Measurements from ENCODE around the gene NOTCH4.

The NOTCH4 gene

DNA sequence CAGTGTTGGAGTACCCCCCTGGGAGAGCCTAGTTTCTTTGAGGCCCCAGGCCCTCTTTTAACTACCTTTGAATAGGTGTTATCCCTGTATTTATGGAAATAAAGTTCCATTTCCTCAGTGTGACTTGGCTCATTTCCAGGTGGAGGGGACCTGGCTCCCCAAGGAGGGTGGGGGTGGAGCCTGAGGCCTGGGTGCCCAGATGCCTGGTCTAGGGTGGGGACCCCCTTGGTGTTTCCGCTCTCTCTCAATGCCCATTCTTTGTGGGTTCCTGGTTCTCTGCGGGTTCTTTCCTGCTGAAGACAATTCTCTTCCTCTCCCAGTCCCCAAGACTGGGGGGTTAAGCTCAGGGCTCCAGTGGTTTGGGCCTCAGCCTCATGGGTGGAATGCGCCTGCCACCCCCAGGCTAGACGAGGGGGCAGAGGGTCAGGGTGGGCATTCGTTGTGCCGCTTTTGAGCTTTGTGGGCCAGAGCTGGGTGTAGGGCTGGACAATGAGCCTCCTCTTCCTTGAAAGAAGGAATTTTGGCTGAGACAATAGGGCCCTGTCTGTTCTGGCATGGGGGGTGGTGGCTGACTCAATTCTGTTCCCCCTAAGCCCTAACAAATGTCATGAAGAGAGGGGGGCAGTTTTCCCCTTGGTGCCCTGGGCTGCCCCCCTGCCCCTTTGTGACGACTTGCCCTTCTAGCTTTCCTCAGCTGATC, 60.2 kb downstream of the NOTCH4 start:
- Histone ChIP-seq H3K79me2 (ENCODE audit: low read length) (no peaks in the 10 kb centered on the region), H3K4me1 (ENCODE audit: low read length) (peaks cover 6% of the 10 kb centered on the region), H3K9me3 (ENCODE audit: insufficient read depth, low read length) (no peaks in the 10 kb centered on the region), H3K9ac (ENCODE audit: low read length) (no peak overlapping the region), H3K4me3 (ENCODE audit: low read length) (no peak overlapping the region), H3K27ac (ENCODE audit: low read length) (no peak overlapping the region), H3K27me3 (ENCODE audit: low read depth, low read length) (no peaks in the 10 kb centered on the region), H3K4me2 (ENCODE audit: low read length) (no peak overlapping the region), H2AFZ (ENCODE audit: low read depth, low read length) (no peak overlapping the region), H4K20me1 (ENCODE audit: insufficient read depth, low read length) (no peaks in the 10 kb centered on the region), H3K36me3 (replicated peaks; ENCODE audit: low read depth, low read length) (no peaks in the 10 kb centered on the region)
- TF ChIP-seq, protein P1, sequence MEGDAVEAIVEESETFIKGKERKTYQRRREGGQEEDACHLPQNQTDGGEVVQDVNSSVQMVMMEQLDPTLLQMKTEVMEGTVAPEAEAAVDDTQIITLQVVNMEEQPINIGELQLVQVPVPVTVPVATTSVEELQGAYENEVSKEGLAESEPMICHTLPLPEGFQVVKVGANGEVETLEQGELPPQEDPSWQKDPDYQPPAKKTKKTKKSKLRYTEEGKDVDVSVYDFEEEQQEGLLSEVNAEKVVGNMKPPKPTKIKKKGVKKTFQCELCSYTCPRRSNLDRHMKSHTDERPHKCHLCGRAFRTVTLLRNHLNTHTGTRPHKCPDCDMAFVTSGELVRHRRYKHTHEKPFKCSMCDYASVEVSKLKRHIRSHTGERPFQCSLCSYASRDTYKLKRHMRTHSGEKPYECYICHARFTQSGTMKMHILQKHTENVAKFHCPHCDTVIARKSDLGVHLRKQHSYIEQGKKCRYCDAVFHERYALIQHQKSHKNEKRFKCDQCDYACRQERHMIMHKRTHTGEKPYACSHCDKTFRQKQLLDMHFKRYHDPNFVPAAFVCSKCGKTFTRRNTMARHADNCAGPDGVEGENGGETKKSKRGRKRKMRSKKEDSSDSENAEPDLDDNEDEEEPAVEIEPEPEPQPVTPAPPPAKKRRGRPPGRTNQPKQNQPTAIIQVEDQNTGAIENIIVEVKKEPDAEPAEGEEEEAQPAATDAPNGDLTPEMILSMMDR (IDR thresholded peaks at IDR 0.05; ENCODE audit: low read depth, low read length): no peak
- TF ChIP-seq EZH2phosphoT487 (IDR thresholded peaks at IDR 0.05; ENCODE audit: low read depth): no peak

DNA sequence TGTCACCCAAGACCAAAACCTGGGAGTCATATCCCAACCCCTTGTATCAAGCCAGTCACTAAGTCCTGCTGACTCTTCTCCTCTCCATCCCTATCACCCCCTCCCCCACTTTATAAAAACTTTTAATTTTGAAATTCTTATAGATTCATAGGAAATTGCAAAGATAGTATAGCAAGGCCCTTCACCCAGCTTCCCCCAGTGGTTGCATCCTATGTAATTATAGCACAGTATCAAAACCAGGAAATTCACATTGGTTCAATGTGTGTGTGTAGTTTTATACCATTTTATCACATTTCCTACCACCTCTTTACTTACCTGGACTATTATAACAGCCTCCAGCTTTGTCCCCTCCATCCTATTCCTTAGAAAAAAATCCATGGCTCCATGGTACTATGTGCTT, 65.8 kb downstream of the NOTCH4 start:
- no peak overlapping the region for H3K27ac ChIP-seq (ENCODE audit: low read length)
- H3K79me2 ChIP-seq (ENCODE audit: low read length): no peaks in the 10 kb centered on the region
- no peaks in the 10 kb centered on the region for H3K36me3 ChIP-seq (replicated peaks; ENCODE audit: low read depth, low read length)
- H3K4me2 ChIP-seq (ENCODE audit: low read length): no peak overlapping the region
- H3K4me3 ChIP-seq (ENCODE audit: low read length): no peak overlapping the region
- H3K27me3 ChIP-seq (ENCODE audit: low read depth, low read length): no peaks in the 10 kb centered on the region
- no peak overlapping the region for H3K9ac ChIP-seq (ENCODE audit: low read length)
- TF ChIP-seq, protein P1 (IDR thresholded peaks at IDR 0.05; ENCODE audit: low read depth, low read length): no peak
- no peak for TF ChIP-seq EZH2phosphoT487 (IDR thresholded peaks at IDR 0.05; ENCODE audit: low read depth)
- peaks cover 7% of the 10 kb centered on the region for H3K4me1 ChIP-seq (ENCODE audit: low read length)
- H2AFZ ChIP-seq (ENCODE audit: low read depth, low read length): no peak overlapping the region
- no peaks in the 10 kb centered on the region for H4K20me1 ChIP-seq (ENCODE audit: insufficient read depth, low read length)
- no peaks in the 10 kb centered on the region for H3K9me3 ChIP-seq (ENCODE audit: insufficient read depth, low read length)

DNA sequence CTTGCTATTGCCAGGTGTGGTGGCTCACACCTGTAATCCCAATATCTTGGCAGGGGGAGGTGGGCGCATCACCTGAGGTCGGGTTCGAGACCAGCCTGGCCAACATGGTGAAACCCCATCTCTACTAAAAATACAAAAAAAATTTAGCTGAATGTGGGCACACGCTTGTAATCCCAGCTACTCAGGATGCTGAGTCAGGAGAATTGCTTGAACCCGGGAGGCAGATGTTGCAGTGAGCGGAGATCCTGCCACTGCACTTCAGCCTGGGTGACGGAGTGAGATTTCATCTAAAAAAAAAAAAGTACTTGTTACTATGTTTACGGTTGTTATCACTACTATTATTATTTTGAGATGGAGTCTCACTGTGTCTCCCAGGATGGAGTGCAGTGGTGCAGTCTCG, 67.0 kb downstream of the NOTCH4 start:
- H3K4me1 ChIP-seq (ENCODE audit: low read length): peaks cover 8% of the 10 kb centered on the region
- H3K4me3 ChIP-seq (ENCODE audit: low read length): no peak overlapping the region
- TF ChIP-seq, protein P1 (IDR thresholded peaks at IDR 0.05; ENCODE audit: low read depth, low read length): no peak
- TF ChIP-seq EZH2phosphoT487 (IDR thresholded peaks at IDR 0.05; ENCODE audit: low read depth): no peak
- H3K36me3 ChIP-seq (replicated peaks; ENCODE audit: low read depth, low read length): no peaks in the 10 kb centered on the region
- H3K27me3 ChIP-seq (ENCODE audit: low read depth, low read length): no peaks in the 10 kb centered on the region
- H3K4me2 ChIP-seq (ENCODE audit: low read length): no peak overlapping the region
- H4K20me1 ChIP-seq (ENCODE audit: insufficient read depth, low read length): no peaks in the 10 kb centered on the region
- H3K27ac ChIP-seq (ENCODE audit: low read length): no peak overlapping the region
- H2AFZ ChIP-seq (ENCODE audit: low read depth, low read length): no peak overlapping the region
- H3K79me2 ChIP-seq (ENCODE audit: low read length): no peaks in the 10 kb centered on the region
- no peaks in the 10 kb centered on the region for H3K9me3 ChIP-seq (ENCODE audit: insufficient read depth, low read length)
- no peak overlapping the region for H3K9ac ChIP-seq (ENCODE audit: low read length)

DNA sequence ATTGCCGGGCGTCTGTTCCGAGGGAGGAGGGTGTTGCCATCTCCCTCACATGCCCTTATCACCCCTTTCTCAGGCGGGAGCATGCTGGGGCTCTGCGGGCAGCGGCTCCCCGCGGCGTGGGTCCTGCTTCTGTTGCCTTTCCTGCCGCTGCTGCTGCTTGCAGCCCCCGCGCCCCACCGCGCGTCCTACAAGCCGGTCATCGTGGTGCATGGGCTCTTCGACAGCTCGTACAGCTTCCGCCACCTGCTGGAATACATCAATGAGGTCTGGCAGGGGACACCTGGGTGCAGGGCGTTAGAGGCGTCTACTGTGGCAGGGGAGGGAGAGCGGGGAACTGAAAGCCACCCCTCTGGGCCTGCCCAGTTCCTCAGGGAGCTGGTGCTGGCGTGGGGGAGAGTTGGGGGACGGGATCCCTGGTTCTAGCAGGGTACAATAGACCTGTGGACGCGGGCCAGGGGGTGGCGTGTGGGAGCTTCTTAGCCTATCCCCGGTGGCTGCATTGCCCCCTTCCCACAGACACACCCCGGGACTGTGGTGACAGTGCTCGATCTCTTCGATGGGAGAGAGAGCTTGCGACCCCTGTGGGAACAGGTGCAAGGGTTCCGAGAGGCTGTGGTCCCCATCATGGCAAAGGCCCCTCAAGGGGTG, 69.2 kb downstream of the NOTCH4 start:
- peaks cover 8% of the 10 kb centered on the region for H3K4me1 ChIP-seq (ENCODE audit: low read length)
- H3K36me3 ChIP-seq (replicated peaks; ENCODE audit: low read depth, low read length): no peaks in the 10 kb centered on the region
- peak overlapping the region; percentile 84 for H3K4me2 ChIP-seq (ENCODE audit: low read length)
- peak overlapping the region; percentile 96 for H3K4me3 ChIP-seq (ENCODE audit: low read length)
- H3K27ac ChIP-seq (ENCODE audit: low read length): no peak overlapping the region
- TF ChIP-seq, protein P1 (IDR thresholded peaks at IDR 0.05; ENCODE audit: low read depth, low read length): peak; percentile 57
- no peak for TF ChIP-seq EZH2phosphoT487 (IDR thresholded peaks at IDR 0.05; ENCODE audit: low read depth)
- H2AFZ ChIP-seq (ENCODE audit: low read depth, low read length): peak overlapping the region; percentile 97; the same call in 1 of the 2 replicates
- H4K20me1 ChIP-seq (ENCODE audit: insufficient read depth, low read length): no peaks in the 10 kb centered on the region
- no peaks in the 10 kb centered on the region for H3K79me2 ChIP-seq (ENCODE audit: low read length)
- peak overlapping the region; percentile 75 for H3K9ac ChIP-seq (ENCODE audit: low read length)
- H3K9me3 ChIP-seq (ENCODE audit: insufficient read depth, low read length): no peaks in the 10 kb centered on the region
- H3K27me3 ChIP-seq (ENCODE audit: low read depth, low read length): no peaks in the 10 kb centered on the region
